ENCODE data around the gene NKAIN1.
"Not testable (repeated sequence)": the region's sequence is repeated elsewhere in the genome, so short reads cannot be mapped to it uniquely, and the experiment has no call there.

The NKAIN1 gene

DNA sequence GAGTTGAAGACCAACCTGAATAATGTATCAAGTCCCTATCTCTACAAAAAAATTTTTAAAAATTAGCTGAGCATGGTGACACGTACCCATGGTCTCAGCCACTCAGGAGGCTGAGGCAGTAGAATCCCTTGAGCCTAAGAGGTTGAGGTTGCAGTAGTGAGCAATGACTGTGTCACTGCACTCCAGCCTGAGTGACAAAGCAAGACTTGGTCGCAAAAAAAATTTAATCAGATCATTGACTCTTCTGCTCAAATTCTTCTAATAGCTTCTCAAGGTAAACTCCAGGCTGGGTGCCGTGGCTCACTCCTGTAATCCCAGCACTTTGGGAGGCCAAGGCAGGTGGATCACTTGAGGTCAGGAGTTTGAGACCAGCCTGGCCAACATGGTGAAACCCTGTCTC lies 88.3 kb downstream of the NKAIN1 start:
- DNase-seq: no peak

DNA sequence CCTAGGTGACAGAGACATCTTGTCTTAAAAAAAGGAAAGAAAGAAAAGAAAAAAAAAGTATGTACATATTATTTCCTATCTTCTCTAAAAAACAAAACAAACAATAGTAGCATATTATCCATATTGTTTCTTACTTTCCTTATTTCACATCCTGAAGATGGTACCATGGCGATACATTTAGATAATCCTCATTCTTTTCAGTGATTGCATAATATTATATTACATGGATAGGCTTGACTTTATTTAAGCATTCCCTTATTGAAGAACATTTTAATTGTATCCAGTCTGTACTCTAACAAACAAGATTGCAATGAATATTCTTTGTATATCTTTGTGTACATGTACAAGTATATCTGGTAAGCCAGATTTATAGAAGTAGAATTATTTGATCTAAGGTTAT lies 91.3 kb downstream of the NKAIN1 start:
- DNase-seq: no peak

DNA sequence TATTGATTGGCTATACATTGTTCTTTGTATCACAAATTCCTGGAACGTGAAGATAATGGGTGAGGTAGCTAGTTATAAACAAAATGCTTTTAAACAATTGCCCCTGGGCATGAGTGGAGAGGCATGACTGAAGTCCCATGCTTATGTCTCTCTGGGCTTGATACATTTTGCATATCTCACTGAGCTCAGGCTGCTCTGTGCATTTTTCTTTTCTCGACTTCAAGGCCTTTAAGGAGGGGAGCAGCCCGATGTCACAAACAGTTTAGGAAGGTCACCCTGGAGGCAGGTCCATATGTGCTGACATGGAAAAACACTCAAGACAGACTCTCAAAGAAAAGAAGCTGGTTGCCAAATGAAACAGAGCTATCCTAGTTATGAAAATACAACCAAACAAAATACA lies 94.0 kb downstream of the NKAIN1 start:
- DNase-seq: no peak

DNA sequence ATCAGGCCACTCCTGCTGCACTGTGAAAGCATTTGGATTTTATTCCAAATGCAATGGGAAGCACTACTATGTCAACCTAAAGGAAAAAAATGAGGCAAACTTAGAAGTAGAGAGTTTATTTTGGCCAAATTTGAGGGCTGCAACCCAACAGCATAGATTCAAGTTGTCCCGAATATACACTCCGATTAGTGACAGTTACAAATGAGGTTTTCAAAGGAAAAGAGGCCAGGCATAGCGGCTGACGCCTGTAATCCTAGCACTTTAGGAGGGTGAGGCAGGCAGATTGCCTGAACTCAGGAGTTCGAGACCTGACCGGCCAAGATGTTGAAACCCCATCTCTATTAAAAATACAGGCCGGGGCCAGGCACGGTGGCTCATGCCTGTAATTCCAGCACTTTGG lies 95.2 kb downstream of the NKAIN1 start:
- no peak for DNase-seq

DNA sequence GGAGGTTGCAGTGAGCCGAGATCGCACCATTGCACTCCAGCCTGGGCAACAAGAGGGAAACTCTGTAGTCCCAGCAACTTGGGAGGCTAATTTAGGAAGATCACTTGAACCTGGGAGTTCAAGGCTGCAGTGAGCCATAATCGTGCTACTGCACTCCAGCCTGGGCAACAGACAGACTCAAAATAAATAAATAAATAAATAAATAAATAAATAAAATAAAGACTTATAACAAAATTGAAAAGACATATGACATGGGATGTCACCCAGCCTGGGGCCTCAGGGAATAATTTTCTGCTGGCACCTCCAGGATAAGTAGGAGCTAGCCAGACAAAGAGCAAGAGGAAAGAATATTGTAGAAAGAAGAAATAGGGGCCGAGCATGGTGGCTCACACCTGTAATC lies 96.2 kb downstream of the NKAIN1 start:
- no peak for DNase-seq

DNA sequence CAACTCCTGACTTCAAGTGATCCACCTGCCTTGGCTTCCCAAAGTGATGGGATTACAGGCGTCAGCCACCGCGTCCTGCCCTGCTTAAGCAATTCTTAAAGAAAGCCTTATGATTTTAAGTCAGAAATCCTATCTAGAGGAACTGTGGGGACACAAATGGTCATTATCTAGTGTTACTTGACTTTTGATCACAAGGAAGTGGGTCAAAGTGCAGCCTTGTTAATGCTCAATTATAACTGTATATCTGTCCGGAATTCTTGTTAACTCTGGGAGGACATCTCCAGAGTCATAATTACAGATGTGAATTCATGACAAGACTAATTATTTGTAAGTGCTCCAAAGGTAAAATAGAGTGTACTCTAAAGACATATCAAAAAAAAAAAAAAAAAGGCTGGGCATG lies 97.3 kb downstream of the NKAIN1 start:
- no peak for DNase-seq

DNA sequence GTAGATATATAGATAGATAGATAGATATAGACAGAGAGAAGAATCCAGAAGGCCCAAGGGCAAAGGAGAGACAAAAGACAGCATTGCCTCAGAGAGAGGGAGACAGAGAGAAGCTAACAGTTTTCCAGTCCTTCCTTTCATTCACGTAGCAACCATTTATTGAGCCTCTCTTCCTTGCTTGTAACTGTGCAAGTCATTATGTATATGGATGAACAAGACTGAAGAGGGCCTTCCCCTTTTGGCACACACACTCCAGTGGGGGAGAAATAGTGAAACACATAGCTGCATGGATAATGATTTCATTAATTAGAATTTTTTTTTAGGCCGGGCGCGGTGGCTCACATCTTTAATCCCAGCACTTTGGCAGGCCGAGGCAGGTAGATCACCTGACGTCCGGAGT lies 99.4 kb downstream of the NKAIN1 start:
- no peak for DNase-seq

DNA sequence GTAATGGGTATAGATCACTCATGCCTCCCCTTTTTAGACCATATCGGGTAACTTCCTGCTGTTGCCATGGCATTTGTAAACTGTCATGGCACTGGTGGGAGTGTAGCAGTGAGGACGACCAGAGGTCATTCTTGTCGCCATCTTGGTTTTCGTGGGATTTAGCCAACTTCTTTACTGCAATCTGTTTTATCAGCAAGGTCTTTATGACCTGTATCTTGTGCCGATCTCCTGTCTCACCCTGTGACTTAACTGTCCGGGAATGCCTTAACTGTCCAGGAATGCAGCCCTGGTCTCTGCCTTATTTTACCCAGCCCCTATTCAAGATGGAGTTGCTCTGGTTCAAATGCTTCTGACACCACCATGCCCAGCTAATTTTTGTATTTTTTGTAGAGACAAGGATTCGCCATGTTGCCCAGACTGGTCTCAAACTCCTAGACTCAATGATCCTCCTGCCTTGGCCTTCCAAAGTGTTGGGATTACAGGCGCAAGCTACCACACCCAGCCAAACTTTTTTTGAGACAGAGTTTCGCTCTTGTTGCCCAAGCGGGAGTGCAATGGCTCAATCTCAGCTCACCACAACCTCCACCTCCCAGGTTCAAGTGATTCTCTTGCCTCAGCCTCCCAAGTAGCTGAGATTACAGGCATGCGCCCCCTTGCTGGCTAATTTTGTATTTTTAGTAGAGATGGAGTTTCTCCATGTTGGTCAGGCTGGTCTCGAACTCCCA lies 100.7 kb downstream of the NKAIN1 start:
- DNase-seq: not testable (repeated sequence)

DNA sequence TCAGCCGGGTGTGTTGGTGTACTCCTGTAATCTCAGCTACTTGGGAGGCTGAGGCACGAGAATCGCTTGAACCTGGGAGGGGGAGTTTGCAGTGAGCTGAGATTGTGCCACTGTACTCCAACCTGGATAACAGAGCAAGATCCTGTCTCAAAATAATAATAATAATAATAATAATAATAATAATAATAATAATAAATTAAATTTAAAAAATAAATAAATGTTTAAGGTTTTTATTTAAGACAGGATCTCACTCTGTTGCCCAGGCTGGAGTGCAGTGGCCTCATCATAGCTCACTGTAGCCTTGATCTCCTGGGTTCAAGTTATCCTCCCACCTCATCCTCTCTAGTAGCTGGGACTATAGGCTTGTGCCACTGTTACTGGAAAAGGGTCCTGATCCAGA lies 101.8 kb downstream of the NKAIN1 start:
- not testable (repeated sequence) for DNase-seq

DNA sequence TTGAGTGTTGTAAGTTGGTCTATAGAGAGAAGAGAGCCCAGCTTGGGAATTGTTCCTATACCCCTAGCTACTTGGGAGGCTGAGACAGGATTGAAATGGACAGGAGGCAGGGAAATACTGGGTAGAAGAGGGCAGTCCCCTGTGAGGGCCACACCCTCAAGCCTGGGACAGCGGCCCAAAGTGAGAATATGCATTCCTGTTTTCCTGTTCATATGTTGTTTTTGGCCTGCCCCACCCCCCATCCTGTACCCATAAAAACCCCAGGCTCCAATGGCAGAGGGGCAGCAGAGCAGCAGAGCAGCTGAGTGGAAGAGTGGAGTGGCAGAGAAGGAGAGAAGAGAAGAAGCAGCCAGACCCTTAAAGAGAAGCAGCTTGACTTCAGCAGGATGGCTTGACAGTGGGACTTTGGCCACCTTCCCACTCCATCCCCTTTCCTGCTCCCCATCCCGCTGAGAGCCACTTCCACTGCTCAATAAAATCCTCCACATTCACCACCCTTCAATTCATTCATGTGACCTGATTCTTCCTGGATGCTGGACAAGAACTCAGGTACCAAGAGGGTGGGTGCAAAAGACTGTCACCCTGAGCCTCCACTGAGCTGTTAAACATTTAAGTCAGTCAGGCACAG lies 103.6 kb downstream of the NKAIN1 start:
- no peak for DNase-seq

DNA sequence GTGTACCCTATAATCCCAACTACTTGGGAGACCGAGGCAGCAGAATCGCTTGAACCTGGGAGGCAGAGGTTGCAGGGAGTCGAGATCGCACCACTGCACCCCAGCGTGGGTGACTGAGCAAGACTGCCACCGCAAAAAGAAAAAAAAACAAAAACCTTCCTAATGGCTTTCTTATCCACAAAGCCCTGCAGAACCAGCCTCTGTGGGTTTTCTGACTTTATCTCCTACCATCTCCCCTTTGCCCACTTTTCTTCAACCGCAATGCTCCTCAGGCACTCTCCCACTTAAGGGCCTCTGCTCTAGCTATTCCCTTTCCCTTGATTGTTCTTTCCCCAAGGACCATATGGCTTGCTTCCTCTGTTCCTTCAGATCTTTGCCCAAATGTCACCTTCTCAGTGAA lies 106.3 kb downstream of the NKAIN1 start:
- no peak for DNase-seq
